MCF 10A (cell line): Measurements from ENCODE around the gene ISG20L2. TPM values are rescaled to one million over a fixed set of nuclear protein-coding genes. Genes with fewer than 3 reads are reported as not detected.
A peak's percentile ranks its signal among the peaks of the same experiment; 100 is the strongest.

Experiments
- BruUV-seq: library from RNA; stranded (reverse); fragments of 400-500 nt; replicated peaks from 2 replicates; lab custom pipeline; 2021; lab: Mats Ljungman, UMichigan
- CTCF ChIA-PET: fragments of 300-600 bp; sonication (Branson Sonifier 250); formaldehyde crosslinking; extraction: SDS; loops from one replicate; lab custom pipeline; 2021; ENCODE audit warnings: antibody characterized with exemption, inconsistent platforms; lab: Yijun Ruan, JAX
- POLR2A ChIA-PET: fragments of 300-600, 350-650 bp; sonication (Branson Sonifier 250); formaldehyde crosslinking; extraction: SDS; loops from one replicate; lab custom pipeline; 2020; ENCODE audit warnings: antibody characterized with exemption, inconsistent platforms; lab: Yijun Ruan, JAX
- DNase-seq: peaks from one replicate; pipeline ENCODE4 v3.0.0-alpha.2; 2018; ENCODE audit not compliant: unreplicated experiment
- H3K27ac Mint-ChIP-seq: one replicate; pipeline ENCODE4 v1.8.0; 2022; ENCODE audit warnings: mild to moderate bottlenecking, low read depth, mixed read lengths; ENCODE audit not compliant: unreplicated experiment
- H3K27me3 Mint-ChIP-seq: one replicate; pipeline ENCODE4 v1.8.0; 2022; ENCODE audit warnings: mixed read lengths; ENCODE audit not compliant: insufficient read depth, unreplicated experiment
- H3K36me3 Mint-ChIP-seq: one replicate; pipeline ENCODE4 v1.8.0; 2022; ENCODE audit warnings: mild to moderate bottlenecking, moderate library complexity, mixed read lengths; ENCODE audit not compliant: insufficient read depth, unreplicated experiment
- H3K4me1 Mint-ChIP-seq: one replicate; pipeline ENCODE4 v1.8.0; 2022; ENCODE audit warnings: mixed read lengths; ENCODE audit not compliant: insufficient read depth, unreplicated experiment
- H3K4me3 Mint-ChIP-seq: one replicate; pipeline ENCODE4 v1.8.0; 2022; ENCODE audit warnings: mild to moderate bottlenecking, moderate library complexity, mixed read lengths; ENCODE audit not compliant: unreplicated experiment
- H3K9me3 Mint-ChIP-seq: one replicate; pipeline ENCODE4 v1.8.0; 2022; ENCODE audit warnings: mixed read lengths; ENCODE audit not compliant: unreplicated experiment
- intact Hi-C: fragments of 100-400 bp; cut with micrococcal nuclease; formaldehyde crosslinking; loops from 2 replicates; pipeline ENCODE4 v1.14.1; 2022
- total RNA-seq: library from RNA; stranded (reverse); gene quantifications from 2 replicates; pipeline ENCODE4 v1.2.3, GENCODE V29; 2022
- TF ChIP-seq, protein P1 (sequence below): fragments of 200-600 bp; IDR thresholded peaks from one replicate; pipeline ENCODE4 v1.8.0; 2022; ENCODE audit warnings: antibody characterized with exemption, mild to moderate bottlenecking; ENCODE audit not compliant: unreplicated experiment

Gene ISG20L2
- total RNA-seq, 1 experiment from 2014 or later, result 57.5 TPM

GRCh38 chr1:156692925-156693847 is 35.4 kb downstream of the ISG20L2 start:
- Mint-ChIP-seq H3K27me3 (peaks cover 52% of the 10 kb centered on the region), H3K27ac (peak overlapping the region; percentile 50), H3K4me1 (peaks cover 26% of the 10 kb centered on the region), H3K4me3 (no peak overlapping the region), H3K36me3 (no peaks in the 10 kb centered on the region), H3K9me3 (no peaks in the 10 kb centered on the region)
- intact Hi-C loops, result no loop called here
- ChIA-PET POLR2A (interaction anchor here (0.6 to 9.7 kb wide), 3 partner anchors 34 to 193 kb away, joined by 3 to 187 read pairs (median 3); partner anchors contain the start of genes ISG20L2 and METTL25B), CTCF (interaction anchor here (0.5 to 47.2 kb wide), 8 partner anchors 2 to 167 kb away, joined by 3 to 2415 read pairs (median 98); partner anchors contain the start of genes CRABP2, ISG20L2, METTL25B and NES)
- peak; percentile 55 for DNase-seq
- TF ChIP-seq, protein P1, sequence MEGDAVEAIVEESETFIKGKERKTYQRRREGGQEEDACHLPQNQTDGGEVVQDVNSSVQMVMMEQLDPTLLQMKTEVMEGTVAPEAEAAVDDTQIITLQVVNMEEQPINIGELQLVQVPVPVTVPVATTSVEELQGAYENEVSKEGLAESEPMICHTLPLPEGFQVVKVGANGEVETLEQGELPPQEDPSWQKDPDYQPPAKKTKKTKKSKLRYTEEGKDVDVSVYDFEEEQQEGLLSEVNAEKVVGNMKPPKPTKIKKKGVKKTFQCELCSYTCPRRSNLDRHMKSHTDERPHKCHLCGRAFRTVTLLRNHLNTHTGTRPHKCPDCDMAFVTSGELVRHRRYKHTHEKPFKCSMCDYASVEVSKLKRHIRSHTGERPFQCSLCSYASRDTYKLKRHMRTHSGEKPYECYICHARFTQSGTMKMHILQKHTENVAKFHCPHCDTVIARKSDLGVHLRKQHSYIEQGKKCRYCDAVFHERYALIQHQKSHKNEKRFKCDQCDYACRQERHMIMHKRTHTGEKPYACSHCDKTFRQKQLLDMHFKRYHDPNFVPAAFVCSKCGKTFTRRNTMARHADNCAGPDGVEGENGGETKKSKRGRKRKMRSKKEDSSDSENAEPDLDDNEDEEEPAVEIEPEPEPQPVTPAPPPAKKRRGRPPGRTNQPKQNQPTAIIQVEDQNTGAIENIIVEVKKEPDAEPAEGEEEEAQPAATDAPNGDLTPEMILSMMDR, result no peak
- no TSS peak for BruUV-seq

GRCh38 chr1:156692441-156692924 is 36.1 kb downstream of the ISG20L2 start:
- no peak overlapping the region for H3K27ac Mint-ChIP-seq
- peaks cover 26% of the 10 kb centered on the region for H3K4me1 Mint-ChIP-seq
- intact Hi-C loops, result no loop called here
- CTCF ChIA-PET, result interaction anchor here (0.6 to 47.2 kb wide), 7 partner anchors 15 to 167 kb away, joined by 3 to 2415 read pairs (median 43); partner anchors contain the start of genes CRABP2, INSRR, ISG20L2 and METTL25B
- no peaks in the 10 kb centered on the region for H3K36me3 Mint-ChIP-seq
- H3K4me3 Mint-ChIP-seq, result no peak overlapping the region
- no peak for DNase-seq
- POLR2A ChIA-PET, result interaction anchor here (0.6 to 9.7 kb wide), 4 partner anchors 8 to 108 kb away, joined by 3 to 187 read pairs (median 34); partner anchors contain the start of genes CRABP2, ISG20L2 and METTL25B
- H3K9me3 Mint-ChIP-seq, result no peaks in the 10 kb centered on the region
- TF ChIP-seq, protein P1, result no peak
- no TSS peak for BruUV-seq
- H3K27me3 Mint-ChIP-seq, result peaks cover 51% of the 10 kb centered on the region

DNA sequence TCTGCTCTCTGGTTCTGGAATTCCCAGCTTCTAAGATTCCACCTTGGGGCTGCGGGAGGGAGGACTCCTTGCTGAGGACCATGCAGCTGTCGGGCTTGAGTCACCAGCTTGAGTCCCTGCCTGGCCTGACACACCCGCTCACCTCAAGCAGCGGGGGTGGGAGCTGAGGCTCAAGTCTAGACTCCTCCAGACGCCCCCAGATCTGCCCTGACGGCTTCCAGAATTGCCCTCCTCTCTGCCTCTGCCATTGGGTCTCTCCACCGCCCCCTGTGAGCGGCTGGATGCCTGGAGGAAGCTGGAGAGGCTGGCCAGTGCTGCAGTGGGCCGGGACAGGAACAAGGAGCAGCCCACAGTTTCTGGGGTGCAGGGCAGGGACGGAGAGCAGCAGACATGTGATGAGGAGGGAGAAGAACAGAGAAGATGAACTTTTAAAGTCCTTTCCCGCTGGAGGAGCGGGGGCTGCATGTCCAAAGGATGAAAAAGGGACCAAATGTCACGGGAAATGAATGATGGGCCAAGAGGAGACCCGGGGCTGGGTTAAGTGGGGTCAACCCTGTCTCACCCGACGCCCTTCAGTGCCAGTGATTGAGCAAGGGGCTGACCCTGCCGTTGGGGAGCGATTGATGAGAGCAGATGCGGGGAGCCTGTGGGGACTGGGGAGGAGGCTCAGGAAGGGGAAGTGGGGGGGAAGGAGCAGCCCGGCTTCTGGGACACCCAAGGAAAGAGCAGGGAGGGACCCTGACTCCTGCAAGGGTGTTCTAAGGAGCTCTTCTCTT is 36.7 kb downstream of the ISG20L2 start:
- peak; percentile 69 for DNase-seq
- ChIA-PET POLR2A (interaction anchor here (0.6 to 9.7 kb wide), 7 partner anchors 9 to 193 kb away, joined by 3 to 187 read pairs (median 7); partner anchors contain the start of genes CRABP2, ISG20L2 and METTL25B), CTCF (interaction anchor here (0.5 to 47.2 kb wide), 12 partner anchors 14 to 198 kb away, joined by 3 to 2415 read pairs (median 26); partner anchors contain the start of genes CRABP2, INSRR, ISG20L2 and METTL25B)
- Mint-ChIP-seq H3K4me3 (no peak overlapping the region), H3K9me3 (no peaks in the 10 kb centered on the region), H3K27ac (no peak overlapping the region), H3K36me3 (no peaks in the 10 kb centered on the region), H3K27me3 (peaks cover 44% of the 10 kb centered on the region), H3K4me1 (peaks cover 26% of the 10 kb centered on the region)
- intact Hi-C loops, result no loop called here
- no TSS peak for BruUV-seq
- TF ChIP-seq, protein P1, result no peak
